Subcutaneous abdominal adipose tissue (tissue), 5 donors: ENCODE measurements around the gene LIMA1.

Experiments
- H3K27ac ChIP-seq: one replicate; pipeline ENCODE4 v1.7.0; 2013; ENCODE audit warnings: low read depth, mild to moderate bottlenecking, inconsistent platforms, low read length, moderate library complexity
- H3K27me3 ChIP-seq, 5 donors: one replicate each; pipeline ENCODE4 v1.7.0; 2013; ENCODE audit warnings: low read length in 5 of 5, inconsistent platforms in 1 of 5; ENCODE audit not compliant: control insufficient read depth in 5 of 5, insufficient read depth in 4 of 5
- H3K36me3 ChIP-seq, 5 donors: one replicate each; pipeline ENCODE4 v1.7.0; 2013; ENCODE audit warnings: low read length in 5 of 5; ENCODE audit not compliant: control insufficient read depth in 5 of 5, insufficient read depth in 5 of 5
- H3K4me1 ChIP-seq, 5 donors: one replicate each; pipeline ENCODE4 v1.7.0; 2013; ENCODE audit warnings: low read length in 5 of 5, mild to moderate bottlenecking in 3 of 5, moderate library complexity in 1 of 5; ENCODE audit not compliant: control insufficient read depth in 5 of 5, insufficient read depth in 5 of 5
- H3K4me3 ChIP-seq, 5 donors: one replicate each; pipeline ENCODE4 v1.7.0; 2013; ENCODE audit warnings: low read length in 5 of 5, low read depth in 1 of 5
- H3K9ac ChIP-seq, 5 donors: one replicate each; pipeline ENCODE4 v1.7.0; 2013; ENCODE audit warnings: low read length in 5 of 5, mild to moderate bottlenecking in 4 of 5, moderate library complexity in 3 of 5
- H3K9me3 ChIP-seq, 5 donors: one replicate each; pipeline ENCODE4 v1.7.0; 2013; ENCODE audit warnings: low read length in 5 of 5; ENCODE audit not compliant: control insufficient read depth in 5 of 5
- donor health status: healthy.
- donor health status: healthy.
- donor health status: healthy.
- donor health status: healthy.
- donor health status: healthy.

The LIMA1 gene

DNA sequence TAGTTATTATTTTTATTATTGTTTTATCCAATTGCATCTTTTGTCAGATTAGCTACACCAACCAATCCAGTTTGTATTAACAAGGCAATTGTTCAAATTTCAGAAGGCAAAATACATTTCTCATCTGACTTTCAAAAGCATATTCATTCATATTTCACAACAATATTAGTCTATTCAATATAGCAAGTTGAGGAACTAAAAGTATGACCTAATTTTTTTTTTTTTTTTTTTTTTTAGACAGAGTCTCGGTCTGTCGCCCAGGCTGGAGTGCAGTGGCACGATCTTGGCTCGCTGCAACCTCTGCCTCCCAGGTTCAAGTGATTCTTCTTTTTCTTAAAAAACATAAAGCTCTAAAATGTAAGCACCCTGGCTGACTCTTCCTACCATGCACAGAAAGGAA lies 154.0 kb downstream of the LIMA1 start:
- Histone ChIP-seq H3K9ac (no peak overlapping the region), H3K27ac (no peak overlapping the region), H3K36me3 (peaks cover 5 to 51% (median 45%) of the 10 kb centered on the region in 5 donors), H3K4me1 (peaks cover 0 to 11% (median 7%) of the 10 kb centered on the region in 5 donors), H3K27me3 (no peaks in the 10 kb centered on the region), H3K9me3 (no peaks in the 10 kb centered on the region), H3K4me3 (no peak overlapping the region)

DNA sequence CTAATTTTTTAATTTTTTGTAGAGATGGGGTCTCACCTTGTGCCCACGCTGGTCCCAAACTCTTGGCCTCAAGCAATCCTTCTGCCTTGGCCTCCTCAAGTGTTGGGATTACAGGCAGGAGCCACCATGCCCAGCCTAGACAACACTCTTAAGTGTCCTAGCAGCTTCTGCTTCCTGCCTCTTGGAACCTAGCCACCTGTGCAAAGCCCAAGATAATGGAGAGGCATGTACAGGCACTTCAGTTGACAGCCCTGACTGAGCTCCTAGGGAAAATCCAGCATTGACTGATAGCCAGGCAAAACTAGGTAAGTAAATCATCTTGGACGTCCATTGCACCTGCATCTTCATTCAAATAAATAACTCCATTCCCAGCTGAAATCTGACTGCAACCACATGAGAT lies 155.8 kb downstream of the LIMA1 start:
- no peak overlapping the region for H3K27ac ChIP-seq

More for the DNA sequence above, 155.8 kb downstream of the LIMA1 start:
- H3K27me3 ChIP-seq: no peaks in the 10 kb centered on the region
- H3K4me3 ChIP-seq: no peak overlapping the region
- H3K36me3 ChIP-seq: peaks cover 5 to 43% (median 33%) of the 10 kb centered on the region in 5 donors
- peaks cover 0 to 8% (median 7%) of the 10 kb centered on the region in 5 donors for H3K4me1 ChIP-seq
- no peaks in the 10 kb centered on the region for H3K9me3 ChIP-seq
- H3K9ac ChIP-seq: no peak overlapping the region
